GM12872 (cell line): Measurements from ENCODE around the gene CST4.

Source experiments
- CTCF ChIP-seq: IDR thresholded peaks from 3 replicates; pipeline ENCODE4 v1.5.1; 2011; ENCODE audit warnings: low read depth, mild to moderate bottlenecking, low read length, moderate library complexity; ENCODE audit not compliant: insufficient read depth

The CST4 gene

GRCh38 chr20:23645575-23645974 lies 43.3 kb downstream of the CST4 start:
- no peak for TF ChIP-seq CTCF

GRCh38 chr20:23644164-23644563 lies 44.7 kb downstream of the CST4 start:
- TF ChIP-seq CTCF: no peak

- no peak for TF ChIP-seq CTCF
Observed at GRCh38 chr20:23643659-23644058, 45.2 kb downstream of the CST4 start.

GRCh38 chr20:23641936-23642751 lies 46.7 kb downstream of the CST4 start:
- TF ChIP-seq CTCF: no peak

GRCh38 chr20:23640671-23641667 lies 47.9 kb downstream of the CST4 start:
- no peak for TF ChIP-seq CTCF

- no peak for TF ChIP-seq CTCF
Observed at GRCh38 chr20:23640018-23640601, 48.7 kb downstream of the CST4 start.

GRCh38 chr20:23639490-23639958 lies 49.3 kb downstream of the CST4 start:
- TF ChIP-seq CTCF: no peak
